Transverse colon (tissue), 3 donors: ENCODE results near the gene CALN1.

Experiments used
- POLR2A ChIP-seq: fragments of 450-650 bp; IDR thresholded peaks from one replicate; pipeline ENCODE4 v1.6.1; 2016; ENCODE audit warnings: antibody characterized with exemption, mild to moderate bottlenecking, moderate library complexity
- POLR2AphosphoS5 ChIP-seq, 3 donors: sonication (generic); formaldehyde crosslinking; IDR thresholded peaks; one replicate each; pipeline ENCODE4 v1.6.1; 2016; ENCODE audit warnings: antibody characterized with exemption in 3 of 3

GRCh38 chr7:72230281-72230680 lies 181.9 kb downstream of the CALN1 start:
- TF ChIP-seq POLR2A (no peak), POLR2AphosphoS5 (IDR thresholded peaks at IDR 0.05) (no peak)
